ENCODE measurements around the gene TCERG1. TPM values are rescaled to one million over a fixed set of nuclear protein-coding genes. Genes with fewer than 3 reads are reported as not detected.

The TCERG1 gene
- total RNA-seq, 3 donors from 2014 or later, result 48.0 to 119 (median 79.3) TPM

DNA sequence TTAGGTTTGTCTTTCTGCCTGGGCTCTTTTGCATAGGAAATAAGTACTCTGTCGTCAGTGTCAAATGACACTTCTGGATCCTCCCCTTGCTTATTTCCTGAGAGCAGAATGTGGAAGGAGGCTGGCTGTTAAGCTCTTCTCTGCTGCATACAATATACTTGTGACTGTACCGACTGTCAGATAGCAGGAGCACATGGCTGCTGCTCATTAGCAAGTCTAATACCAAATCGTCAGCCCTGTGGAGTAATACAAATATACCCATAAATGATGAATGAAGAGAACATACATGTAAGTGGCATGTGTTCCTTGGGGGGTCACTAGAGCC lies 69.0 kb downstream of the TCERG1 start, which contains the start of gene GPR151:
Gene GPR151, minus strand, starts transcription at position 40 of the 325 bp plus-strand sequence. CDS start 77 bp downstream, outside the sequence.
- DNase-seq (ENCODE audit: low spot score in 2 of 2), result no peak
- intact Hi-C loops (cut with DNase I; ENCODE audit: low total_unique reads), result loop anchor here (10.0 kb wide), 1 partner anchor 1451 kb away; no protein-coding TSS in a partner anchor
- Histone ChIP-seq H3K27ac (no peak within 1 kb of the TSS), H3K4me3 (no peak within 1 kb of the TSS), H3K36me3 (peaks cover under 1% of the 10 kb centered on the region), H3K4me1 (no peaks in the 10 kb centered on the region), H3K27me3 (no peaks in the 10 kb centered on the region), H3K9me3 (no peaks in the 10 kb centered on the region)
- TF ChIP-seq POLR2A (IDR thresholded peaks at IDR 0.05) (no peak), POLR2AphosphoS5 (IDR thresholded peaks at IDR 0.05) (no peak)
- TF ChIP-seq, protein P1, sequence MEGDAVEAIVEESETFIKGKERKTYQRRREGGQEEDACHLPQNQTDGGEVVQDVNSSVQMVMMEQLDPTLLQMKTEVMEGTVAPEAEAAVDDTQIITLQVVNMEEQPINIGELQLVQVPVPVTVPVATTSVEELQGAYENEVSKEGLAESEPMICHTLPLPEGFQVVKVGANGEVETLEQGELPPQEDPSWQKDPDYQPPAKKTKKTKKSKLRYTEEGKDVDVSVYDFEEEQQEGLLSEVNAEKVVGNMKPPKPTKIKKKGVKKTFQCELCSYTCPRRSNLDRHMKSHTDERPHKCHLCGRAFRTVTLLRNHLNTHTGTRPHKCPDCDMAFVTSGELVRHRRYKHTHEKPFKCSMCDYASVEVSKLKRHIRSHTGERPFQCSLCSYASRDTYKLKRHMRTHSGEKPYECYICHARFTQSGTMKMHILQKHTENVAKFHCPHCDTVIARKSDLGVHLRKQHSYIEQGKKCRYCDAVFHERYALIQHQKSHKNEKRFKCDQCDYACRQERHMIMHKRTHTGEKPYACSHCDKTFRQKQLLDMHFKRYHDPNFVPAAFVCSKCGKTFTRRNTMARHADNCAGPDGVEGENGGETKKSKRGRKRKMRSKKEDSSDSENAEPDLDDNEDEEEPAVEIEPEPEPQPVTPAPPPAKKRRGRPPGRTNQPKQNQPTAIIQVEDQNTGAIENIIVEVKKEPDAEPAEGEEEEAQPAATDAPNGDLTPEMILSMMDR (IDR thresholded peaks at IDR 0.05), result no peak

GRCh38 chr5:146519554-146519953 lies 72.4 kb downstream of the TCERG1 start:
- Histone ChIP-seq H3K36me3 (no peaks in the 10 kb centered on the region), H3K9me3 (no peaks in the 10 kb centered on the region), H3K4me3 (no peak overlapping the region), H3K27ac (no peak overlapping the region), H3K27me3 (no peaks in the 10 kb centered on the region), H3K4me1 (no peaks in the 10 kb centered on the region)
- TF ChIP-seq POLR2A (IDR thresholded peaks at IDR 0.05), result no peak
- no peak for TF ChIP-seq POLR2AphosphoS5 (IDR thresholded peaks at IDR 0.05)
- TF ChIP-seq, protein P1 (IDR thresholded peaks at IDR 0.05), result no peak
- DNase-seq (ENCODE audit: low spot score in 2 of 2), result no peak
- intact Hi-C loops (cut with DNase I; ENCODE audit: low total_unique reads), result loop anchor here (10.0 kb wide), 1 partner anchor 1455 kb away; no protein-coding TSS in a partner anchor

DNA sequence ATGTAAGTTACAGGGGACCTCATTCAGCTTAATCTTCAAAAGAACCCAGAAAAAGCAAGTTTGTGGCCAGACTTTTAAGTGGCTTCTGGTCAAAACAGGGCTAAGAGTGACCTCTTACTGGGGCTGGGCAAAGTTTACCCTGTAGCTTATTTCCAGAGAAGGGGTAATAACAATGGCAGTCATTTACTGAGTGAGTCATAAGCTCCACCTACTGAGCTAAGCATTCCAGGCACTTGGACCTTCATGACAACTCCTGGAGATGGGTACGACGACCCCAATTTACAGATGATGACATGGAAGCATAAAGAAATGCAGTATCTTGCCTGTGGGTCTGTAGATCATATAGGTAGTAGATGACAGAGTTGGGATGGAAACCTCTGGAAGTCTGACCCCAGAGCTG lies 73.6 kb downstream of the TCERG1 start:
- intact Hi-C loops (cut with DNase I; ENCODE audit: low total_unique reads), result no loop called here
- no peak for TF ChIP-seq POLR2A (IDR thresholded peaks at IDR 0.05)
- H3K9me3 ChIP-seq, result no peaks in the 10 kb centered on the region
- H3K27me3 ChIP-seq, result no peaks in the 10 kb centered on the region
- no peak for DNase-seq (ENCODE audit: low spot score in 2 of 2)
- H3K4me3 ChIP-seq, result no peak overlapping the region
- no peaks in the 10 kb centered on the region for H3K36me3 ChIP-seq
- no peak overlapping the region for H3K27ac ChIP-seq
- no peaks in the 10 kb centered on the region for H3K4me1 ChIP-seq

DNA sequence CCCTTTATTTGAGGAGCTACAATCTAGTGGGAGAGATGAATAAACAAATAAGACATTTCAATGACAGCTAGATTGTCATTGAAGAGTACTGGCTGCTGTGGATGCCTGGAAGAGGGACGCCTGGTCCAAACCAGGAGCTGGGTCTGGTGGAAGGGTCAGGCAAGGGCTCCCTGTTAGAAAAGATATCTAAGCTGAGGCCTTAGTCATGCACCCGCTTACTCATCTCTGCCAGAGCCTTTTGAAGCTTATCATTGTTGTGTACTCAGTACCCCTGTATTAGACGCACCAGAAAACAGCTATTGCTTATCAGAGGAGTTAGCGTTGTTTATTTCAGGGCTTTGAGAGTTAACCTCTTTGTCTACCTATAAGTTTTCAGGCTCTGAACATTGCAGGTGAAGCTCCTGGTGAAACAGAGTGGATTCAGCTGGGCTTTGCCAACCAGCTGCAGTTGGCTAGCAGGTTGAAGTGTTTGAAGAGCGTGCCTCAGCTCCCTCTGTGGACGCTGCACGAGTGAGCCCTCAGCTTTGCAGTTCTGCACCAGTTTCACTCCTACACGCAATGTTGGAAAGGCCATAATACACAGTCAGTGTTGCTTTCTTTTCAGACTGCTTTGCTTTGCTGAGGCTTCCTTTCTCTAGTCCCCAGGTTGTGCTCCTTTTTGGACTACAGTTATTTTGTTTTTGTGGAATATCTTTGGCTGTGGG lies 74.4 kb downstream of the TCERG1 start:
- intact Hi-C loops (cut with DNase I; ENCODE audit: low total_unique reads), result no loop called here

DNA sequence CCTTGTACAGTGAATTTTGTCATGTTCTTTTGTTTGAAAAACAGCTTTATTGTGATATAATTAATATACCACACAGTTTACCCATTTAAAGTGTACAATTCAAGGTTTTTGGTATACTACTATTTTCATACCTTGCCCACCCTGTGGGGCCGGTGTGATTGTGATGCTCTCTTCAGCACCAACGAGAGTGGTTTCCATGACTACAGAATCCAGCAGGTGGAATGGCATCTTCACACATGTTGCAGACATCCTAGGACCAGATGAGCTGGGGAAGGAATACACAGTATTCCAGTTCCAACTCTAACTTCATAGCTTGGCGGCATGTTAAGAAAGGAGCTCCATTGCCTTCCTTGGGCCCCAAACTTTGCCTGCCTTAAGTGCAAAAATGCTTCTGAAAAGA lies 76.6 kb downstream of the TCERG1 start:
- H3K4me3 ChIP-seq, result no peak overlapping the region
- no peaks in the 10 kb centered on the region for H3K4me1 ChIP-seq
- intact Hi-C loops (cut with DNase I; ENCODE audit: low total_unique reads), result no loop called here
- H3K27ac ChIP-seq, result no peak overlapping the region
- H3K36me3 ChIP-seq, result no peaks in the 10 kb centered on the region
- no peaks in the 10 kb centered on the region for H3K9me3 ChIP-seq
- DNase-seq (ENCODE audit: low spot score in 2 of 2), result no peak
- no peaks in the 10 kb centered on the region for H3K27me3 ChIP-seq
- no peak for TF ChIP-seq POLR2A (IDR thresholded peaks at IDR 0.05)
- TF ChIP-seq, protein P1 (IDR thresholded peaks at IDR 0.05), result no peak
- no peak for TF ChIP-seq POLR2AphosphoS5 (IDR thresholded peaks at IDR 0.05)

More for the DNA sequence above, 74.4 kb downstream of the TCERG1 start:
- no peaks in the 10 kb centered on the region for H3K4me1 ChIP-seq
- H3K9me3 ChIP-seq, result no peaks in the 10 kb centered on the region
- no peak for DNase-seq (ENCODE audit: low spot score in 2 of 2)
- H3K27ac ChIP-seq, result no peak overlapping the region
- no peaks in the 10 kb centered on the region for H3K36me3 ChIP-seq
- H3K27me3 ChIP-seq, result no peaks in the 10 kb centered on the region
- no peak for TF ChIP-seq POLR2AphosphoS5 (IDR thresholded peaks at IDR 0.05)
- TF ChIP-seq, protein P1 (IDR thresholded peaks at IDR 0.05), result no peak
- no peak for TF ChIP-seq POLR2A (IDR thresholded peaks at IDR 0.05)
- H3K4me3 ChIP-seq, result no peak overlapping the region
